Measurements from ENCODE around the gene EFCAB8.

DNA sequence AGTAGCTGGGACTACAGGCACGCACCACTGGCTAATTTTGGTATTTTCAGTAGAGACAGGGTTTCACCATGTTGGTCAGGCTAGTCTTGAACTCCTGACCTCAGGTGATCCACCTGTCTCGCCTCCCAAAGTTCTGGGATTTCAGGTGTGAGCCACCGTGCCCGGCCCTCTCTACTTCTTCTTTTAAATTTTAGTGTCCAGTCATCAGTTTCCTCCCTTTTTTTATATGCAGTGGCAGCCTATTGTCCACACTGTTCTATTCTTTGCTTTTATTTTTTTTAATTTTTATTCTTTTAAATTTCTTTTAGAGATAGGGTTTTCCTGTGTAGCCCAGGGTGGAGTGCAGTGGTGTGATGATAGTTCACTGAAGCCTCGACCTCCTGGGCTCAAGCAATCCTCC, 12.3 kb downstream of the EFCAB8 start:
- TF ChIP-seq, protein P1, sequence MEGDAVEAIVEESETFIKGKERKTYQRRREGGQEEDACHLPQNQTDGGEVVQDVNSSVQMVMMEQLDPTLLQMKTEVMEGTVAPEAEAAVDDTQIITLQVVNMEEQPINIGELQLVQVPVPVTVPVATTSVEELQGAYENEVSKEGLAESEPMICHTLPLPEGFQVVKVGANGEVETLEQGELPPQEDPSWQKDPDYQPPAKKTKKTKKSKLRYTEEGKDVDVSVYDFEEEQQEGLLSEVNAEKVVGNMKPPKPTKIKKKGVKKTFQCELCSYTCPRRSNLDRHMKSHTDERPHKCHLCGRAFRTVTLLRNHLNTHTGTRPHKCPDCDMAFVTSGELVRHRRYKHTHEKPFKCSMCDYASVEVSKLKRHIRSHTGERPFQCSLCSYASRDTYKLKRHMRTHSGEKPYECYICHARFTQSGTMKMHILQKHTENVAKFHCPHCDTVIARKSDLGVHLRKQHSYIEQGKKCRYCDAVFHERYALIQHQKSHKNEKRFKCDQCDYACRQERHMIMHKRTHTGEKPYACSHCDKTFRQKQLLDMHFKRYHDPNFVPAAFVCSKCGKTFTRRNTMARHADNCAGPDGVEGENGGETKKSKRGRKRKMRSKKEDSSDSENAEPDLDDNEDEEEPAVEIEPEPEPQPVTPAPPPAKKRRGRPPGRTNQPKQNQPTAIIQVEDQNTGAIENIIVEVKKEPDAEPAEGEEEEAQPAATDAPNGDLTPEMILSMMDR (IDR thresholded peaks at IDR 0.05 in 4 of 5, conservative IDR thresholded peaks at IDR 0.05 in 1 of 5): no peak
- TF ChIP-seq POLR2A (IDR thresholded peaks at IDR 0.05): no peak

Data from gastrocnemius medialis (tissue), 4 donors.